ENCODE data around the gene TNFRSF12A.

The TNFRSF12A gene

DNA sequence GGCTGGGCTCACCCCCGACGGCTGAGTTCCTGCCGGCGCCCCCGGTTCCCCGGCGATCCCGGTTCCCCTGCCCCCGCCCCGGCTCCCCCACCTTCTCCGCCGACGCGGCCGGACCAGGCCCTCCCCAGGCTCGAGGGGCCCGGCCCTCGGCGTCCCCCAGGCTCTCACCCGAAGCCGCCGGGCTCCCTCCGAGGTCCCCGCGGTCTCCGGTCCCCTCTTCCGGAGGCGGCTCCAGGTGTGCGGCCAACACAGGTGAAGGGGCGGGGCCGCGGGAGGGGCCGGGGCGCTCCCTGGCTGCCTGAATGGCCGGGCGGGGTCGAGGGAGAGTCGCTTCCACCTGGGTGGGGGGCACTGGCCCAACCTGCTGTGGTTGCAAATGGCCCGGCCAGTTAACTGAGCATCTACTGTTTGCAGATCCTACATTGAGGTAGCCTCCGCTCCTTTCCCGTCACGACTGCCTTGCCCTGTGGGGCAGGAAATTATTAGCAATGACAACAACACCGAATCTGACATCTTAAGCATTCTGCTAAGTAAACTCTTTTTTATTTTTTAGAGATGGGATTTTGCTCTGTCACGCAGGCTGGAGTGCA is 16.7 kb downstream of the TNFRSF12A start, which contains the start of gene BICDL2:
TSS of gene BICDL2 (minus strand) at position 219 of the 590 bp plus-strand sequence. CDS start 1,448 bp downstream, outside the sequence.
- no peak for TF ChIP-seq CTCF (conservative IDR thresholded peaks at IDR 0.05; ENCODE audit: low read depth)
- CTCF ChIA-PET: no interaction called here
- no peak for DNase-seq (ENCODE audit: low spot score)
- no peak within 1 kb of the TSS for H3K27ac ChIP-seq
- POLR2A ChIA-PET (ENCODE audit: low non-redundant PET): no interaction called here

- ChIA-PET CTCF (interaction anchor here (0.6 to 1.2 kb wide), 5 partner anchors 9 to 1423 kb away, joined by 3 to 4 read pairs (median 3); no protein-coding TSS in a partner anchor), POLR2A (ENCODE audit: low non-redundant PET) (no interaction called here)
- TF ChIP-seq CTCF (conservative IDR thresholded peaks at IDR 0.05; ENCODE audit: low read depth): no peak
- peak; percentile 79 for DNase-seq (ENCODE audit: low spot score)
- H3K27ac ChIP-seq: no peak overlapping the region
Observed at GRCh38 chr16:3038256-3038655, 18.1 kb downstream of the TNFRSF12A start.

DNA sequence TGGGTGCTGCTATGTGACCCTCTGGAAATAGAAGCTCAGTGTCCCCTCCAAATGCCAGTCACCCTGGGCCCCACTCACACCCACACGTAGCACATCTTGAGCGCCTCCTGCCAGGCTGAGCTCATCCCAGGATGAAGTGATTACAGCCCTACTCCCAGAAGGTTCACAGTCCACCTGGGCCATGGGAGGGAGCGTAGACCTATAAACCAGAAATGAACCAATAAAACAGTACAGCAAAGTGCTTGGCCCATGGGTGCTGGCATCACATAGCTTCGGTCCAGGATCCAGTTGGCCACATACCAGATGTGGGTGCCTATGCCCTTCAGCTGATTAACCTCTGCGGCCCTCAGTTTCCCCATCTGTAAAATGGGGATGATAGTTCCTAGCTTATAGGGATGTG is 18.7 kb downstream of the TNFRSF12A start:
- ChIA-PET POLR2A (ENCODE audit: low non-redundant PET) (no interaction called here), CTCF (interaction anchor here (0.7 to 1.2 kb wide), 3 partner anchors 10 to 105 kb away, joined by 3 to 4 read pairs (median 3); no protein-coding TSS in a partner anchor)
- no peak for TF ChIP-seq CTCF (conservative IDR thresholded peaks at IDR 0.05; ENCODE audit: low read depth)
- DNase-seq (ENCODE audit: low spot score): no peak
- no peak overlapping the region for H3K27ac ChIP-seq

DNA sequence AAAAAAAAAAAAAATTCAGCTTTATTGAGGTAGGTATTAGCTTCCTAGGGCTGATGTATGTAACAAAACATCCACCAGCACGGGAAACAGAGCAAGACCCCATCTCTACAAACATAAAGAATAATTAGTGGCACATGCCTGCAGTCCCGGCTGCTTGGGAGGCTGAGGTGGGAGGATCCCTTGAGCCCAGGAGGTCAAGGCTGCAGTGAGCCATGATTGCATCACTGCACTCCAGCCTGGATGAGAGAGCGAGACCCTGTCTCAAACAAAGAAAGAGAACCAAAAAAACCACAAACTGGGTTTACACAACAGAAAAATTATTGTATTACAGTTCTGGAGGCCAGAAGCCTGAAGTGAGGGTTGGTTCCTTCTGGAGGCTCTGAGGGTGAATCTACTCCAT is 22.2 kb downstream of the TNFRSF12A start:
- ChIA-PET POLR2A (ENCODE audit: low non-redundant PET) (no interaction called here), CTCF (interaction anchor here (0.7 to 1.4 kb wide), 3 partner anchors 9 to 17 kb away, joined by 3 to 5 read pairs (median 5); no protein-coding TSS in a partner anchor)
- H3K27ac ChIP-seq: no peak overlapping the region
- no peak for TF ChIP-seq CTCF (conservative IDR thresholded peaks at IDR 0.05; ENCODE audit: low read depth)
- no peak for DNase-seq (ENCODE audit: low spot score)

GRCh38 chr16:3044708-3045107 is 24.5 kb downstream of the TNFRSF12A start:
- ChIA-PET CTCF (interaction anchor here (0.7 to 2.3 kb wide), 2 partner anchors 13 to 36 kb away, joined by 3 to 12 read pairs; no protein-coding TSS in a partner anchor), POLR2A (ENCODE audit: low non-redundant PET) (no interaction called here)
- TF ChIP-seq CTCF (conservative IDR thresholded peaks at IDR 0.05; ENCODE audit: low read depth): no peak
- H3K27ac ChIP-seq: no peak overlapping the region
- no peak for DNase-seq (ENCODE audit: low spot score)

GRCh38 chr16:3045758-3046640 is 25.8 kb downstream of the TNFRSF12A start, which contains the start of gene MMP25:
Gene MMP25, plus strand, starts transcription at chr16:3046561. Its CDS starts 357 bp downstream, at chr16:3046918.
- CTCF ChIA-PET: interaction anchor here (0.6 to 2.3 kb wide), 2 partner anchors 14 to 65 kb away, joined by 8 to 12 read pairs; no protein-coding TSS in a partner anchor
- TF ChIP-seq CTCF (conservative IDR thresholded peaks at IDR 0.05; ENCODE audit: low read depth): no peak
- POLR2A ChIA-PET (ENCODE audit: low non-redundant PET): no interaction called here
- H3K27ac ChIP-seq: no peak within 1 kb of the TSS
- no peak for DNase-seq (ENCODE audit: low spot score)

Measured in RWPE1 (cell line).